Chondrocyte (in vitro differentiated cells): ENCODE data around the gene COL6A5. TPM values are rescaled to one million over a fixed set of nuclear protein-coding genes. Genes with fewer than 3 reads are reported as not detected.

Source experiments
- DNase-seq: peaks from one replicate; pipeline ENCODE4 v3.0.0; 2021; ENCODE audit warnings: mixed read lengths, low spot score
- H3K27ac Mint-ChIP-seq: one replicate; pipeline ENCODE4 v1.8.0; 2021; ENCODE audit warnings: mild to moderate bottlenecking, moderate library complexity, mixed read lengths; ENCODE audit not compliant: unreplicated experiment
- H3K27me3 Mint-ChIP-seq: 2 replicates; pipeline ENCODE4 v1.8.0; 2021; ENCODE audit warnings: low read depth, mixed read lengths
- H3K36me3 Mint-ChIP-seq: 2 replicates; pipeline ENCODE4 v1.8.0; 2021; ENCODE audit warnings: low read depth, mixed read lengths
- H3K4me1 Mint-ChIP-seq: 2 replicates; pipeline ENCODE4 v1.8.0; 2021; ENCODE audit warnings: low read depth, mild to moderate bottlenecking, mixed read lengths
- H3K4me3 Mint-ChIP-seq: one replicate; pipeline ENCODE4 v1.8.0; 2021; ENCODE audit warnings: mild to moderate bottlenecking, moderate library complexity, mixed read lengths; ENCODE audit not compliant: unreplicated experiment
- H3K9me3 Mint-ChIP-seq: 2 replicates; pipeline ENCODE4 v1.8.0; 2021; ENCODE audit warnings: low read depth, mixed read lengths
- long read RNA-seq: library from polyadenylated mRNA; stranded (forward); transcript quantifications from one replicate; pipeline ENCODE4 v2.0.0, GENCODE V29; 2021
- total RNA-seq: library from RNA; stranded (reverse); gene quantifications from 3 replicates; pipeline ENCODE4 v1.2.1, GENCODE V29; 2021
- TF ChIP-seq, protein P1 (sequence below): fragments of 200-600 bp; sonication (generic); IDR thresholded peaks from 2 replicates; pipeline ENCODE4 v1.5.0; 2021; ENCODE audit warnings: antibody characterized with exemption, mild to moderate bottlenecking, moderate library complexity

Gene COL6A5, protein sequence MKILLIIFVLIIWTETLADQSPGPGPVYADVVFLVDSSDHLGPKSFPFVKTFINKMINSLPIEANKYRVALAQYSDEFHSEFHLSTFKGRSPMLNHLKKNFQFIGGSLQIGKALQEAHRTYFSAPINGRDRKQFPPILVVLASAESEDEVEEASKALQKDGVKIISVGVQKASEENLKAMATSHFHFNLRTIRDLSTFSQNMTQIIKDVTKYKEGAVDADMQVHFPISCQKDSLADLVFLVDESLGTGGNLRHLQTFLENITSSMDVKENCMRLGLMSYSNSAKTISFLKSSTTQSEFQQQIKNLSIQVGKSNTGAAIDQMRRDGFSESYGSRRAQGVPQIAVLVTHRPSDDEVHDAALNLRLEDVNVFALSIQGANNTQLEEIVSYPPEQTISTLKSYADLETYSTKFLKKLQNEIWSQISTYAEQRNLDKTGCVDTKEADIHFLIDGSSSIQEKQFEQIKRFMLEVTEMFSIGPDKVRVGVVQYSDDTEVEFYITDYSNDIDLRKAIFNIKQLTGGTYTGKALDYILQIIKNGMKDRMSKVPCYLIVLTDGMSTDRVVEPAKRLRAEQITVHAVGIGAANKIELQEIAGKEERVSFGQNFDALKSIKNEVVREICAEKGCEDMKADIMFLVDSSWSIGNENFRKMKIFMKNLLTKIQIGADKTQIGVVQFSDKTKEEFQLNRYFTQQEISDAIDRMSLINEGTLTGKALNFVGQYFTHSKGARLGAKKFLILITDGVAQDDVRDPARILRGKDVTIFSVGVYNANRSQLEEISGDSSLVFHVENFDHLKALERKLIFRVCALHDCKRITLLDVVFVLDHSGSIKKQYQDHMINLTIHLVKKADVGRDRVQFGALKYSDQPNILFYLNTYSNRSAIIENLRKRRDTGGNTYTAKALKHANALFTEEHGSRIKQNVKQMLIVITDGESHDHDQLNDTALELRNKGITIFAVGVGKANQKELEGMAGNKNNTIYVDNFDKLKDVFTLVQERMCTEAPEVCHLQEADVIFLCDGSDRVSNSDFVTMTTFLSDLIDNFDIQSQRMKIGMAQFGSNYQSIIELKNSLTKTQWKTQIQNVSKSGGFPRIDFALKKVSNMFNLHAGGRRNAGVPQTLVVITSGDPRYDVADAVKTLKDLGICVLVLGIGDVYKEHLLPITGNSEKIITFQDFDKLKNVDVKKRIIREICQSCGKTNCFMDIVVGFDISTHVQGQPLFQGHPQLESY (N-terminal part only)
- not detected in 3 replicates for total RNA-seq
- long read RNA-seq: 0 reads

DNA sequence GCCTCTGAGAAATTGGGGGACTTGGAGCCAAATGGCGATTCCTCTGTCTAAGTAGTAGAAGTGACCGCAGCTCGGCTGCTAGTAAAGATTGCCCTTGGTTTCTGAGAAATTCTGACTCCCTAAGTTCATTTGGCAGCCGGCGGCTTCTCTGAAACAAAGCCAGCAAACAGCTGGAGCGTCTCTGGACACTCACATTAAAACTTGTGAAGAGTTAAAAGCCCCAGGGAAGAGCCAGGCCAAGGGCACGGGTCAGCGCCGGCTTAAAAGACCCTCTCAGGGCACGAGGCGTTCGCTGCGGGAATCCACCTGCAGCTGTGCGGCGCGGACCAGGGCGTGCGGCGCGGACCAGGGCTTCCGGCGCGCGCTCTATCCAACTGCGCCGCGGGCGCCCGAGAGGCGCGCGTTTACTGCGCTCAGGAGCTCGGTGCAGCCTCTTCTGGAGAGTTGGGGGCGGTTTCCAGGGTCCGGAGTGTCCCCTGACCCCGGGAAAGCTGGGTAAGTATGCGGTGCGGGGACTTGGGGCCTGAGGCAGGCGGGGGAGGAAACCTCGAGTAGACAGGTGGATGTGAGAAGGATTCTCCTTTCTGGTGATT, at the start of gene COL6A5:
TSS of gene COL6A5 (plus strand) at position 186 of the 593 bp plus-strand sequence. CDS start 27,967 bp downstream, outside the sequence.
- TF ChIP-seq, protein P1, sequence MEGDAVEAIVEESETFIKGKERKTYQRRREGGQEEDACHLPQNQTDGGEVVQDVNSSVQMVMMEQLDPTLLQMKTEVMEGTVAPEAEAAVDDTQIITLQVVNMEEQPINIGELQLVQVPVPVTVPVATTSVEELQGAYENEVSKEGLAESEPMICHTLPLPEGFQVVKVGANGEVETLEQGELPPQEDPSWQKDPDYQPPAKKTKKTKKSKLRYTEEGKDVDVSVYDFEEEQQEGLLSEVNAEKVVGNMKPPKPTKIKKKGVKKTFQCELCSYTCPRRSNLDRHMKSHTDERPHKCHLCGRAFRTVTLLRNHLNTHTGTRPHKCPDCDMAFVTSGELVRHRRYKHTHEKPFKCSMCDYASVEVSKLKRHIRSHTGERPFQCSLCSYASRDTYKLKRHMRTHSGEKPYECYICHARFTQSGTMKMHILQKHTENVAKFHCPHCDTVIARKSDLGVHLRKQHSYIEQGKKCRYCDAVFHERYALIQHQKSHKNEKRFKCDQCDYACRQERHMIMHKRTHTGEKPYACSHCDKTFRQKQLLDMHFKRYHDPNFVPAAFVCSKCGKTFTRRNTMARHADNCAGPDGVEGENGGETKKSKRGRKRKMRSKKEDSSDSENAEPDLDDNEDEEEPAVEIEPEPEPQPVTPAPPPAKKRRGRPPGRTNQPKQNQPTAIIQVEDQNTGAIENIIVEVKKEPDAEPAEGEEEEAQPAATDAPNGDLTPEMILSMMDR: no peak
- Mint-ChIP-seq H3K4me3 (no peak within 1 kb of the TSS), H3K4me1 (no peaks in the 10 kb centered on the region), H3K36me3 (no peaks in the 10 kb centered on the region), H3K27ac (no peak within 1 kb of the TSS), H3K27me3 (peaks cover 25% of the 10 kb centered on the region), H3K9me3 (peaks cover 5% of the 10 kb centered on the region)
- DNase-seq: no peak

DNA sequence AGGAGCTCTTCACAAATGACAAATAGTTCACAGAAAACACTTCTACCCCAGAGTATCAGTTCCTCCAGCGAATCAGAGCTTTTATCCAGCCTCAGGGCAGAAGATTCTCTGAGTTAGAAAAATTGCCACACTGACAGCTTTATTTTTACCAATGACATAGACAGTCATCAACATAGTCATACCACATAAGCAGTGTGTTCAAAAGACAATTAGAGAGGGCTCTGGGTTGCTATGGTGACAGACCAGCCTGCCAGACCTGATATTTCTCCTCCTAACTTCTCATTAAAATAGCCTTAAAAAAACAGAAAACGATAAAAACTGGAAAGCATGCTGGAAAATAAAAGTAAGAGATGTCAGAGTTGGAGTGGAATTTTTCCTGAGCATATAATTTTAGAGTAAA, 45.9 kb upstream of the COL6A5 start:
- Mint-ChIP-seq H3K4me3 (no peak overlapping the region), H3K4me1 (no peaks in the 10 kb centered on the region), H3K27ac (no peak overlapping the region), H3K9me3 (peaks cover 5% of the 10 kb centered on the region), H3K27me3 (peaks cover 35% of the 10 kb centered on the region), H3K36me3 (no peaks in the 10 kb centered on the region)
- DNase-seq: no peak
- TF ChIP-seq, protein P1: no peak

DNA sequence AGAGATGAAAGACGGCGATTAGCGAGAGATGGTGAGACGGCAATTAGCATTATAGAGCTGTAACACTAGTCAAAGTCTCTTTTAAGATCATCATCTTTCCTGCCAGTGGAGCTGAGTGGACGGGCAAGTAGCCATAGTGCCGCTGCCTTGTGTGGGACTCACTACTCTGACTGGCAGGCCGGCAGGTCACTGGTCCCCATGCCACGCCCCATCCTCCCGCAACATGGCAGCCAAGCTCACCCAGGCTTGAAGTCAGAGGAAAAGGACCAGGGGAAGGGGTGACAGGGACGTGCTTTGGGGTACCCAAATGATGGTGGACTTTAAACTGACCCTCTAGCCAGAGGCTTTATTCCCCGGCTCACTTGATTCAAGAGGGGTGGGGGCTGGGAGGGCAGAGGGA, 44.6 kb upstream of the COL6A5 start:
- Mint-ChIP-seq H3K4me3 (no peak overlapping the region), H3K27me3 (peaks cover 42% of the 10 kb centered on the region), H3K36me3 (no peaks in the 10 kb centered on the region), H3K27ac (no peak overlapping the region), H3K4me1 (no peaks in the 10 kb centered on the region), H3K9me3 (no peaks in the 10 kb centered on the region)
- no peak for DNase-seq
- TF ChIP-seq, protein P1: no peak

DNA sequence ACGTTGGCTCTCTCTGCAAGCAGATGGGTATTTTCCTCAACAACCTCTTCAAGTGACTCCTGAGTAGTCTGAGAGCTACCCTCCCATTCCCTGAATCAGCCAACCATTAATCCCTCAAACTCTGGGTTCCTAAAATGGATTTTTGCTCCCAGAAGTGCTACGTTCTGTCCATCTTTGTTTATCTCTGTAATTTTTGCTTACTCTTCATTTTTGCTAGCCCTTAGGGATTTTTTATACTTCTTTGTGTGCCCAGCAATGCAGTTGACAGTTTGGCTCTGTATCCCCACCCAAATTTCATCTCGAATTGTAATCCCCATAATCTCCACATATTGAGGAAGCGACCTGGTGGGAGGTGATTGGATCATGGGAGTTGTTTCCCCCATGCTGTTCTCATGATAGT, 35.4 kb upstream of the COL6A5 start:
- no peak for DNase-seq
- no peak overlapping the region for H3K4me3 Mint-ChIP-seq
- H3K27ac Mint-ChIP-seq: no peak overlapping the region
- TF ChIP-seq, protein P1: no peak
- peaks cover 24% of the 10 kb centered on the region for H3K27me3 Mint-ChIP-seq
- H3K4me1 Mint-ChIP-seq: no peaks in the 10 kb centered on the region
- no peaks in the 10 kb centered on the region for H3K9me3 Mint-ChIP-seq
- no peaks in the 10 kb centered on the region for H3K36me3 Mint-ChIP-seq
